Brain pericyte (primary cell): ENCODE results near the gene ESR2.
"Not testable (repeated sequence)": the region's sequence is repeated elsewhere in the genome, so short reads cannot be mapped to it uniquely, and the experiment has no call there.

Source experiments
- DNase-seq: peaks from one replicate; pipeline ENCODE4 v3.0.0-alpha.2; 2012; ENCODE audit warnings: low read depth, low spot score

The ESR2 gene

DNA sequence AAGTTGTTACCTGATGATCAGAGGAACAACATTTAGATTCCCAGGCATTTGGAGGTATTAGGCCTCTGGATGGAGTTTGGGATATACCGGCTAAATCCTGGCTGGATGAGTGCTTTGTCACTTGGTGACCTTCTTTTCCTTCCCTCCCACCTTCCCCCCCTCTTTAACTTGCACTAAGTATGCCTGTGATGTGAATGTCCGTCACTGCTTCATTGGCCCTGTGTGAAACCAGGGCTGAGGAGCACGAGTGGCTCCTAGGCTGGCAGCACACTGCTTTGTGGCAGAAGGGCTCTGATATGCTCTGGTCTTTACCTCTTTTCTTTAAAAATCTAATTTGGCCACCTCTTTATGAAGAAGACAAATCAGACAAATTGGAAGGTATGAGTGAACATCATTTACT is 95.7 kb downstream of the ESR2 start:
- no peak for DNase-seq

DNA sequence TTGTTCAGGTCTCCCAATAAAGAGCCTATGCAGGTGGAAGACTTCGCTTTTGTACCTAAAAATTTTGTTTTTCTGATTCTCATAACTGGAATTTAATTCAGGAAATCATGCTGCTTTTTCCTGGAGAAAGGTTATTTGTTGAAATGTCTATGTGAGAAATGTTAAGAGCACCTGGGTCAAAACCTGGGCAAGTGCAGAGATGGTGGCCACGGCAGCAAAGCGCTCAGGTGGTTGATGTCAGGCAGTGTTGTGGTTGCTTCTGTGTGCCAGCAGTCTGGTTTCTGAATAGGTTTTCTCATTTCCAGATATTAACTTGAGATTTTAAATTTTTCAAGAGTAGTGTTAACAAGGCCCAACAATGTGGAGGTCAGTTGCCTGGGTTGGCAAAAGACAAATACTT is 96.2 kb downstream of the ESR2 start:
- DNase-seq: no peak

DNA sequence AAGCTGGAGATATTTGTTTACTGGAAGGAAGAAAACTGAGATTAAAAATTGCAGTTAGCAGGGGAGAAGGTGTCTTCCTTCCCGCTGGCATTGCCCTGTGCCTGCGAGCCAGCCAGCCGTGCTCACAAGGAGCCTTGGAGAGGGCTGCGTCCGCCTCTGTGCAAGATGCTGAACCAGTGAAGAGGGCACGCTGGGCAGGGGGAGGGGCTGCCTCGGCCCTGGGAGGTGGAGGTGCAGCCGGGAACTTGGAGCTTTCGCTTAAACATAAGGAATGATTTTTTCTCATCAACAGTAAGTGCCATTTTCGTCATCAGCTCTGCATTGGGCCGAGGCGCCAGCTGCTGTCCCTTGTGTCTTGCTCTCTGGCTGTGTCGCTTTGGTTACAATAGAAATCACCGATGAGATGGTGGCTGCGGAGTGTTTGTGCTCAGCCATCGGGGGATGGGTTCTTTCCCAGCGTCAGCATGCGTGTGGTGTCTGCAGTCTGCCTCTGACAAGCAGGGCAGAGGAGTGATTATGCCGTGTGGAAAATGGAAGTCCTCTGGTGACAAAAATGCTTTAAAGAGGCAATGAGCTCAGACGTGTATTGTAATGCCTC is 97.3 kb downstream of the ESR2 start:
- peak; percentile 37 for DNase-seq

DNA sequence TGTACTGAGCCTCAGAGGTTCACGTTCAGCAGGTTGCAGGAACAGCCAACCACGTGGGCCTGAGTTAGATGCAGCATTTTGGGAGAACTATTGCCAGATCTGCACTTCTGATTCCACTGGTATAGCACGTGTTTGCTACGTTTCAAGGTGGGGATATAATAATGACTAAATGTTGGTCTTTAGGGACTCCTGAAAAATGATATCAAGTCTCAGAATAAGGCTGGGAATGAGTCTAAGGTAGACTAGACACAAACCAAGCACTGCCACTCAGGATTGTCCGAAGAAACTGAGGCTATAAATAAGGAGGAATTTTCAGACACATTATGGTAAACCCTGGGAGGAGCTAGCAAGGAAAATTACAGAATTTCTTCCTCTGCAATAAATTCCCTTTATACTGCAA is 98.1 kb downstream of the ESR2 start:
- no peak for DNase-seq

DNA sequence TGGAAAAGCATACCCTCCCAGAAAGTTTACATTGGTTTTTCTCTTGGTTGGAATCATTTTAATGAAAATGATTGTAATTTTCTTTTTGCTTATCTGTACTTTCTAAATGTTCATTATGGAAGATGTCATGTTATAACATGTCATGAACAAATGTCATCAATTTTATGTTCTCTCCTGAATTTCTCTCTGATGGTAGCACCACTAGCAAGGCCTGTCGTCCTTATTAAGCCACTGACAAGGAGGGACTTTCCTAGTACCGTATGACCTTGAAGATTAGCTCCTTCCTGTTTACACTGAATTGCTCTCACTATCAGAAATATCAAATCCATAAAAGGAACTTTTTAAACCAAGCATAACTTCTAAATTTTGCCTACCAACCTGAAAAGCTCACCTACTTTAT is 99.0 kb downstream of the ESR2 start:
- no peak for DNase-seq

DNA sequence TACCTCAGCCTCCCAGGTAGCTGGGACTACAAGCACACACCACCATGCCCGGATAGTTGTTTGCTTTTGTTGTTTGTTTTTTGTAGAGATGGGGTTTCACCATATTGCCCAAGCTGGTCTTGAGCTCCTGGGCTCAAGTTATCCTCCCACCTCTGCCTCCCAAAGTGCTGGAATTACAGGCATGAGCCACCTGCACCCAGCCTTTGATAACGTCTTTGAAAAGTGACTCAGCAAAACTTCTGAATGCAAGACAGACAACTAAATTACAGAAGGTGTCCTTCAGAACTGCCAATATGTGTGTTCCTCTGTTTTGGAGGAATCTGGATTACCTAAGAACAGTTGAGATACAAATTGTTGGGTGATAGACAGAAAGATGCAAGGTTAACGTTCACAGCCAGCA is 99.8 kb downstream of the ESR2 start:
- no peak for DNase-seq

DNA sequence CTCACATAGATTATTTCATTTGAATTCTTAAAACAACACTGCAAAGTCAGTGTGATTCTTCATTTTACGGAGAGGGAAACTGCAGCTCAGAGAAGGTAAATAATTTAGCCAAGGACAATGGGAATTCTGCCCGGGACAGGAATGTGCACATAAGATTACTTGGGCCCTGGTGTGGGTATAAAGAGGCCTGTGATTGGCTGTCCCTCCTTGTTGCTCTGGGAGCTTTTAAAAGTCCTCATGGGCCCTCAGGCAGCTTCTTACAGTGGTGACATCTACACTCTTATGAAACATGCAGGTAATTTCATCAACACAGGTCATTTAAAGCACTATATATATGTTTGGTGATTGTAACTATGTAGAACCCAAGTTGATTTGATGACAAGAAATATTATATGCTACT is 100.3 kb downstream of the ESR2 start:
- DNase-seq: no peak

DNA sequence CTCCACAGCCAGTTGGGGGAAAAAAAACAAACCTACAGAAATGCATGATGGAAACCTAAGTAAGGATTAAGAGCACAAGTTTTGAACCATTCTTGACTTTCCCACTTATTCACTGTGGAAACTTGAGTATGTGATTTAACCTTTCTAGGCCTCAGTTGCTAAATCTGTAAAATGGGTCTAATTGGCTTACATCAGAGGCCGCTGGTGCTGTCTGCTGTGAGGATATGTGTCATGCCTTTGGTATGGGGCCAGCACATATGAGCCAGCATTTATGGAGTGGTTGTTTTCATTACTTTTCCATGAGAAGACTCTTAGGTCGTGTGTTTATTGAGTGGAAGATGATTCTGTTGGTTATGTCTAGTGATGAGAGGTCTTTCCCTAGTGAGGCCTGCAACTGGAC is 102.4 kb downstream of the ESR2 start:
- peak; percentile 33 for DNase-seq

DNA sequence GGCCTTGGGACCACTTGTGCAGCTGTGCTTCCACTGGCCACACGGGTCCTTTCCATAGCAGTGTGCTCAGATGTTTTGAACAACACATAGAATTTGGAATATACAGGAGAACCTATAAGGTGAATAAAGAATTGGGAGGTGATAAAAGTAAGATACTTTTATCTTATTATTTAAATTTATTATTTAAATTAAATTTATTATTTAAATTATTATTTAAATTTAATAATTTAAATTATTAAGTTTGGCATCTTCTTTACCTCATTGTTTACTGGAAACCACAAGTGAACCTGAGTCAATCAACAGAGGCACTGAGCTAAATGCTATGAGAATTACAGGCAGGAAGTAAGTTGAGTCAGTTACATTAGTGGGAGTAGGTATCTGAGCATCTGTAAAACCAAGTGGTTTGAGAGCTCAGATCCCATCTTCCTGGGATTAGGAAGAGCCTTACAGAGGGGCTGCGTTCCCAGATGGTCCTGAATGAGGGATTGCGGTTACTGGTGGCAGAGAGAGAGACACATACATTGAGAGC is 103.1 kb downstream of the ESR2 start:
- DNase-seq: no peak

DNA sequence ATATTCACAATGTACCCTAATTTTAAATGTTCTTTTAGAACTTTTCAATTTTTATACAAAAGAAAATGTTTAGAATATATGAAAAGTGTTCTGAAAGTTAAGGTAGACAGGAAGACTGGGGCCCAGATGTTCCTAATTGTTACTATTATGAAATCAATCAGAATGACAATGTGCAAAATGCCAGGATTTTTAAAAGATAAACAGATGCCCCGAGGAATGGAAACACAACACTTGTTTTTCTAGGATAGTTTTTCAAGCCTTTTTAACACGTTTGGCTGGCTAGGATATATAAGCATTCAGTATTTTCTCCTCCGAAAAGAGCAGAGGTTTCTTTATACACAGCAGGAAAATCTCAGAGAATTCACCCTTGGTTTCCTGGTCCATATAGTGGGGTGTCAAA is 106.8 kb downstream of the ESR2 start:
- no peak for DNase-seq

DNA sequence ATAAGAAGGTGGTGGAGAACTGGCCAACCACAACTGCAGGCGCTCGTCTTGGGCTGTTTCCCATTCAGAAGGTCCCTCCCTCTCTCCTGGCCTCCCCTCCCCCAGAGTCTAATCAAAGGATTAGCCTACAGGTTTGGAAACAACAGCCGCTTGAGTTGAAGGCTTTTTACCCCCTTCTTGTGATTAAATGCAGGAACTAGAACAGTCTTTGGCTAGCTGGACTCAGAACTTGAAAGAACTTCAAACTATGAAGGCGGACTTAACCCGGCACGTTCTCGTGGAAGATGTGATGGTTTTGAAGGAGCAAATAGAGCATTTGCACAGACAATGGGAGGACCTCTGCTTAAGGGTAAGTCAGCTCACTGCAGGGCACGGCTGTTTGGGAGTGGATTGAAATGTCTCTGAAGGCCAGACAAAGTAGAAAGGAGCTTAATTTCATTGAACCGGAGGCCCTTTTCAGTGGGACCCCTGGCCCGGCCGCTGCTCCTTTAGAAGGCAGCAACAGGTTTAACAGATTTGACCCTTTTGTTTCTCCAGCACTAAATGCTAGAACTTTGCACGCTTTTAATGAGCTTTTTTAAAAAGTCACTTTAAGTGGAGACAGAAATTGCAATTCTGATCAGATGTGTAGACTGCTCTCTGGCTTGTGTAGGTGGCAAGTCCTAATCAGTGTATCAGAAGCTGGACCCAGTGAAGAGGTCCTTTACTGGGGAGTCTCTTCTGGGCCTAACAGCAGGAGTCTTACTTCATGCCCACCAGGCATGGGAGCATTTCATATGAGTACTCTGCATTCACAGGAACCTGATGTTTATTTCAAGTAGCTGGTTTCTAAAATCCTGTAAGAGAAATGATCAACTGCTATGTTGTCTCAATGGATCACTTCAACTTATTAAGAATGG is 107.7 kb downstream of the ESR2 start:
- DNase-seq: no peak

DNA sequence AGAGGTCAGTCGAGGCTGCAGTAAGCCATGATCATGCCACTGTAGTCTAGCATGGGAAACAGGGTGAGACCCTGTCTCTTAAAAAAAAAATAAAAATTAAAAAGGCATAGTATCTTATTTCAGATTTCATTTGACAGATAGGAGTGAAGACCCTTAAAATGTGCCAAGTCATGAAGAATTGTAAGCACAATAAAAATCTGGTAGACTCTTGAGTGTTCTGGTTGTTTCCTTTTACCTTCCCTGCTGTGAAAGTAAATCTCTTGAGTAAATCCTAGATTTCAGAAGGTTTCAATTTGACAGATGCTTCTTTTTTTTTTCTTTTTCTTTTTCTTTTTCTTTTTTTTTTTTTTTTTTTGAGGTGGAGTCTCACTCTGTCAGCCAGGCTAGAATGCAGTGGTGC is 109.0 kb downstream of the ESR2 start:
- DNase-seq: no peak

DNA sequence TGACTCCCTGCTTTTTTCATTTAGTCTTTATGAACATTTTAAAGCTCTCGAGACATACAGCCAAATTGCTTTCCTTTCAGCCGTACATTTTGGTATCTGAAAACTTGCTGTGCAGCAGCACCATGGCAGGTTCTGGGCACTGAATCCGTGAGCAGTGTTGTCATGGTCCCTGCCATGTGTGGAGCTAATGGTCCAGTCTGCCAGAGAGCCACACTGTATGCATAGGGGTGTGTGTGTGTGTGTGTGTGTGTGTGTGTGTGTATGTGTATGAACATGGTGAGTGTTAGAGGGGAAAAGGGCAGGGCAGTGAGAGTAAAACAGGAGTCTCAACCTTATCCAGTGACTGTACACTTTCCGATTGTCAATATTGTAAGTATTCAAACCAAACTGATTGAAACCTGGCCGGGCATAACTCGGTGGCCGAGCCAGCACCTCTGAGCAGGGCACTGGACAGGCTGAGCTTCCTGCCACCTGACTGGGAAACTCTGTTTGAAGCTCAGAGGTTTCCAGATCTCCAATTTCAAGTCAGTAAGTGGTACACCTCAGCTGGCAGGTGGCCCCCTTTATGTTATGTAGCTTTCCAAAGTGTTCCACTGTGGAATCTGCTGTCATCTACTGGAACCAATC is 110.0 kb downstream of the ESR2 start:
- DNase-seq: no peak

DNA sequence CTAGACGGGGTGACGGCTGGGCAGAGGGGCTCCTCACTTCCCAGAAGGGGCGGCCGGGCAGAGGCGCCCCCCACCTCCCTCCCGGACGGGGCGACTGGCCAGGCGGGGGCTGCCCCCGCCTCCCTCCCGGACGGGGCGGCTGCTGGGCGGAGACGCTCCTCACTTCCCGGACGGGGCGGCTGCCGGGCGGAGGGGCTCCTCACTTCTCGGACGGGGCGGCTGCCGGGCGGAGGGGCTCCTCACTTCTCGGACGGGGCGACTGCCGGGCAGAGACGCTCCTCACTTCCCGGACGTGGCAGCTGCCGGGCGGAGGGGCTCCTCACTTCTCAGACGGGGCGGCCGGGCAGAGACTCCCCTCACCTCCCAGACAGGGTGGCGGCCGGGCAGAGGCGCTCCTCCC is 111.3 kb downstream of the ESR2 start:
- not testable (repeated sequence) for DNase-seq

DNA sequence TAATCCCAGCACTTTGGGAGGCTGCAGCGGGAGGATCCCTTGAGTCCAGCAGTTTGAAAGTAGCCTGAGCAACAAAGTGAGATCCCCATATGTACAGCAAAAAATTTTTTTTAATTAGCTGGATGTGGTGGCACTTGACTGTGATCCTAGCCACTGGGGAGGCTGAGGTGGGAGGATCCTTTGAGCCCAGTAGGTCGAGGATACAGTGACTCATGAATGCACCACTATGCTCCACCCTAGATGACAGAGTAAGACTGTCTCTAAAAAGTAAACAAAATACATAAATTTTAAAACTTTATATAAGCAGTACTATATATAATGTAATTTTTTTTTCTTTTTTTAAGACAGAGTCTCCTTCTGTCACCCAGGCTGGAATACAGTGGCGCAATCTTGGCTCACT is 115.4 kb downstream of the ESR2 start:
- no peak for DNase-seq

DNA sequence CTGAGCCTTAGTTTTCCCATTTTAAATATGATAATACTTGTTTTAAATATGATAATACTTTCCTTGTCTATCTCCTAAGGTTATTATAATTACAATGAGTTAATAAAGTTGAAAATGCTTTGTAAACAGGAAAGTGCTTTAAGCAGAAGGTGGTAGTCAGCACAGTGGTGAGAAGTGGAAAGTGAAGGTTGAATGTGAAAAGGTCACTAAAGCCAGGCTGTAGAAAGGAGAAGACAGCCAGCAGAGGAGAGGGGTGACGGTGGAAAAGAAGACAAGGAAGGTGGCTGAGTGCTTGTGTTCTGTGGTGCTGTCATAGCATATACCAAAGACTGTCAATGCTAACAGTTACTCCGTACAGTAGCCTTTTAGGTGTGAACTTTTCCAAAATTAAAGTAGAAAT is 117.8 kb downstream of the ESR2 start:
- no peak for DNase-seq

DNA sequence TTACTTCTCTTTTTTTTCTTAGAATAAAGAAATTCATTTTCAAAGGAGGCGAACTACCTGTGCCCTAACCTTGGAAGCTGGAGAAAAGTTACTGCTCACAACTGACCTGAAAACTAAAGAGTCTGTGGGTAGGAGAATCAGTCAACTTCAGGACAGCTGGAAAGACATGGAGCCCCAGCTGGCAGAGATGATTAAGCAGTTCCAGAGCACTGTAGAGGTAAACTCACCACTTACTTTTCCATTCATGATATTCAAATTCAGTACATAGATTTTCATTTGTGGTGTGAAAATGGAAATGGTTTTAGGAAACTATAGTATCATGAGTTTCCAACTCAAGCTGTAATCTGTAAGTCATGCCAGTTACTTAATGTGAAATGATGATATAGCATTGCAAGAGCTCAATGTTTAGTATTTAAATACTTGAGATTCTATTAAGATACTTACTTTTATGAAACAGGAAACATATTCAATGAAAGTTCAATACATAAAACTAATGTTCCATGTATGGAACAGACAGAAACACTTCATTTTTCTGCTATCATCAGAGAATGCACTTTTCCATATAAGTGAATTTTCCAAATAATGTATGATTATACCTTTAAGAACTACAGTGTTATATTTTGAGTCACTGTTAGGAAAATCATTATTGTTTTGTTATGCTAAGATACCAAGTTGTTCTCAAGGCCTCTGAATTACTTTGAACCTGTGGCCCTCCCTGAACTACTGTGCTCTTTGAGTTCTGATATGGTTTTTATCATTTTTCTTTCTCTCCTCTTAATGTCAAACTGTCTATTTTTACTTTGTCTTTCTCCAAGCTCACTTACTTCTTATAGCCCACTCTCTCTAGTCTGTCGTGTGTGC is 119.0 kb downstream of the ESR2 start:
- DNase-seq: no peak

DNA sequence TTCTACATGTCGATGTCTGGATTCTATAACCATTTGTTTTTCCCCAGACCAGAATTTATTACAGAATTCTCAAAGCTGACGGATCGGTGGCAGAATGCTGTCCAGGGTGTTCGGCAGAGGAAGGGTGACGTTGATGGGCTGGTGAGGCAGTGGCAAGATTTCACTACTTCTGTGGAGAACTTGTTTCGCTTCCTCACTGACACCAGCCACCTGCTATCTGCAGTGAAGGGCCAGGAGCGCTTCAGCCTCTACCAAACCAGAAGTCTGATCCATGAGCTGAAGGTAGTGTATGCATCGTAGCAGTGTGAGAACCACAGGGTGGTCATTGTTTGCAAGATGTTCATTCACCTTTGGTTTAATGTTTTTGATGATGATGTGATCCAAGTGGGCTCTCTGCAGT is 124.0 kb downstream of the ESR2 start:
- DNase-seq: no peak

DNA sequence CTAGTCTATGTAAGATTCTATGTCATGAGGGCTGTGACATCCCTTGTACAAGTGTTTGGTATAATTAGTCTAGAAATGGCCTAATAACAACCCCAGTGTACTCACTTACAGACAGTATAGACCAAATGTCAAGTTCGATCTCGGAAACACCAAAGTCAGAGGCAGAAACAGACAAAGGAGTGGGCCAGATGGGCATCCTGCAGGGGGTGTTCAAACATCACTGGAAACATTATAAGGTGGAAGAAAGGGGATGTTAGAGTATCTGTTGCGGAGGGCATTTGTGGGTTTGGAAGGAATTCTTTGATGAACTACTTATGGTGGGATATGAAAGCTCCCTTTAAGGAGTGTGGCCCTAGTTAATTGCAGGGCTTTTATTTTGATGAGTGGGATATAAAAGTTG is 134.6 kb downstream of the ESR2 start:
- DNase-seq: no peak

DNA sequence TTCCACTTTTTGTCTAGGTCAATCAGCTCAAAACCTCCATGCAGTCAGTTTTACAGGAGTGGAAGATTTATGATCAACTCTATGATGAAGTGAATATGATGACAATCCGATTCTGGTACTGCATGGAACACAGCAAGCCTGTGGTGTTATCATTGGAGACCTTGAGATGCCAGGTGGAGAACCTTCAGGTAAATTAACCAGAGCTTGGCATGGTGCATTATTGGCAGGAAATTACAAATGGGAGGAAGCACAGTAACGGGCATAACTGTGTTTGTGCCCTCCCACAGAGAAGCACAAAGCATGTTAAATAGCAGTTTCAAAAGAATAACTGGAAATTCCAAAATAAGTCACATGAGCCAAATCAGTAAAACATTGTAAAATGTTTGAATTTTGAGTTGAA is 135.6 kb downstream of the ESR2 start:
- no peak for DNase-seq

DNA sequence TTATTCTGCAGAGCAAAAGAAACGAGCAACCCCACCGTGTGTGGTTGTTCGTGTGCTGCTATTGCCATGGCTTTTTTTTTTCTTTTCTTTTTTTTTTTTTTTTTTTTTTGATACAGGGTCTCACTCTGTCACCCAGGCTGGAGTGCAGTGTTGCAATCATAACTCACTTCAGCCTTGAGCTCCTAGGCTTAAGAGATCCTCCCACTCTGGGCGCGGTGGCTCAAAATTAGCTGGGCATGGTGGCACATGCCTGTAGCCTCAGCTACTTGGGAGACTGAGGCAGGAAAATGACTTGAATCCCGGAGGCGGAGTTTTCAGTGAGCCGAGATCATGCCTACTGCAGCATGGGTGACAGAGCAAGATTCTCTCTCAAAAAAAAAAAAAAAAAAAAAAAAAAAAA is 144.2 kb downstream of the ESR2 start:
- no peak for DNase-seq
